ENCODE data around the gene HASPIN. TPM values are rescaled to one million over a fixed set of nuclear protein-coding genes. Genes with fewer than 3 reads are reported as not detected.
A peak's percentile ranks its signal among the peaks of the same experiment; 100 is the strongest.

Gene HASPIN
- total and polyA plus RNA-seq, 9 of the 15 experiments (the other 6 are each of a cell fraction or from before 2014, with no cell fraction given) = 0.81 to 13.5 (median 9.9) TPM

DNA sequence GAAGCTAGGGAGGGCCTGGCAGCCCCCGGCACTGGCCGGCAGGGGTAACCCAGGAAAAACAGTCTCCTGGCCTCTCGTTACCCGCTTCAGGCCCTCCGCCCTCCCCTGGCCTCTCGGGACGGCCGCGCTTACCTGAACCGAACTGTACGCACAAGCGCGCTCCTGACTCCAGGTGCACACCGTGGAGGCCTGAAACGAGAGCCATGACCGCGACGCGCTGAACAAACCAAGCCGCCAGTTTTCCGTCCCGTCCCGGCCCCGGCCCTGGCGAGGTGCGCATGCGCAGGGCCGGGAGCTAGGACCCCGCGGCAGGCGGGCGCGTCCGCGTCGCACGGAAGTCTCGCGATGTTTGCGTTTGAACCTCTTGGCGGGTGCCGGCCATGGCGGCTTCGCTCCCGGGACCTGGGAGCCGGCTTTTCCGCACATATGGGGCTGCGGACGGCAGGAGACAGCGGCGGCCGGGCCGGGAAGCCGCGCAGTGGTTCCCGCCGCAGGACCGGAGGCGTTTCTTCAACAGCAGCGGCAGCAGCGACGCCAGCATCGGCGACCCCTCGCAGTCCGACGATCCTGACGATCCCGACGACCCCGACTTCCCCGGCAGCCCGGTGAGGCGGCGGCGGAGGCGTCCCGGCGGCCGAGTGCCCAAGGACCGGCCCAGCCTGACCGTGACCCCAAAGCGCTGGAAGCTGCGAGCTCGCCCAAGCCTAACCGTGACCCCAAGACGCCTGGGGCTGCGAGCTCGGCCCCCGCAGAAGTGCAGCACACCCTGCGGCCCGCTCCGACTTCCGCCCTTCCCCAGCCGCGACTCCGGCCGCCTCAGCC, at the start of gene HASPIN (continued):
- TF ChIP-seq MGA (IDR thresholded peaks at IDR 0.05) (peak; percentile 69), FOXJ2 (tag; IDR thresholded peaks at IDR 0.05) (no peak), POLR2H (tag; IDR thresholded peaks at IDR 0.05; ENCODE audit: low read depth) (peak; percentile 44), SMARCA5 (IDR thresholded peaks at IDR 0.05) (no peak), ETS1 (conservative IDR thresholded peaks at IDR 0.05; ENCODE audit: control insufficient read depth, low read depth, low read length) (no peak), CCNT2 (IDR thresholded peaks at IDR 0.05; ENCODE audit: borderline replicate concordance, extremely low read depth, insufficient read length, low read depth, low read length) (peak; percentile 0), EP400 (IDR thresholded peaks at IDR 0.05) (peak; percentile 74), RBM17 (IDR thresholded peaks at IDR 0.05; ENCODE audit: borderline replicate concordance, low read depth, low read length) (no peak), JUNB (CRISPR knock-in tag; conservative IDR thresholded peaks at IDR 0.05) (no peak), RNF2 (IDR thresholded peaks at IDR 0.05) (peak; percentile 66; the same call in 1 of the 2 replicates)
- TF ChIP-seq, protein P1, sequence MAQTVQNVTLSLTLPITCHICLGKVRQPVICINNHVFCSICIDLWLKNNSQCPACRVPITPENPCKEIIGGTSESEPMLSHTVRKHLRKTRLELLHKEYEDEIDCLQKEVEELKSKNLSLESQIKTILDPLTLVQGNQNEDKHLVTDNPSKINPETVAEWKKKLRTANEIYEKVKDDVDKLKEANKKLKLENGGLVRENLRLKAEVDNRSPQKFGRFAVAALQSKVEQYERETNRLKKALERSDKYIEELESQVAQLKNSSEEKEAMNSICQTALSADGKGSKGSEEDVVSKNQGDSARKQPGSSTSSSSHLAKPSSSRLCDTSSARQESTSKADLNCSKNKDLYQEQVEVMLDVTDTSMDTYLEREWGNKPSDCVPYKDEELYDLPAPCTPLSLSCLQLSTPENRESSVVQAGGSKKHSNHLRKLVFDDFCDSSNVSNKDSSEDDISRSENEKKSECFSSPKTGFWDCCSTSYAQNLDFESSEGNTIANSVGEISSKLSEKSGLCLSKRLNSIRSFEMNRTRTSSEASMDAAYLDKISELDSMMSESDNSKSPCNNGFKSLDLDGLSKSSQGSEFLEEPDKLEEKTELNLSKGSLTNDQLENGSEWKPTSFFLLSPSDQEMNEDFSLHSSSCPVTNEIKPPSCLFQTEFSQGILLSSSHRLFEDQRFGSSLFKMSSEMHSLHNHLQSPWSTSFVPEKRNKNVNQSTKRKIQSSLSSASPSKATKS (CRISPR knock-in tag; IDR thresholded peaks at IDR 0.05) = no peak
